ENCODE data around the gene CCDC150. TPM values are rescaled to one million over a fixed set of nuclear protein-coding genes. Genes with fewer than 3 reads are reported as not detected.
"Not testable (repeated sequence)": the region's sequence is repeated elsewhere in the genome, so short reads cannot be mapped to it uniquely, and the experiment has no call there.

Gene CCDC150
- total and polyA plus RNA-seq, 7 experiments from 2014 or later, result 0.13 to 11.2 (median 1.1) TPM; not detected in 1

GRCh38 chr2:196729418-196729817, 89.9 kb downstream of the CCDC150 start:
- Mint-ChIP-seq H3K36me3 (peaks cover 0 to 27% (median 0%) of the 10 kb centered on the region in 5 donors), H3K4me1 (peaks cover 0 to 6% (median 0%) of the 10 kb centered on the region in 7 donors)
- POLR2A ChIA-PET, result no interaction called here

GRCh38 chr2:196736646-196737045, 97.1 kb downstream of the CCDC150 start:
- DNase-seq; H3K36me3 ChIP-seq (ENCODE audit: control insufficient read depth in 2 of 3, insufficient read depth in 3 of 3, low read length in 3 of 3); CTCF ChIA-PET; H3K9me3 ChIP-seq (ENCODE audit: control insufficient read depth in 2 of 3, low read length in 3 of 3); H3K27me3 Mint-ChIP-seq; H3K4me3 Mint-ChIP-seq; H3K27ac ChIP-seq (ENCODE audit: low read depth, low read length); H3K4me3 ChIP-seq (ENCODE audit: low read length); ATAC-seq; intact Hi-C loops (cut with micrococcal nuclease); H3K27me3 ChIP-seq (ENCODE audit: control insufficient read depth in 2 of 2, insufficient read depth in 2 of 2, low read length in 2 of 2); H3K4me1 ChIP-seq (ENCODE audit: control insufficient read depth in 2 of 2, insufficient read depth in 2 of 2, low read length in 2 of 2); H3K27ac Mint-ChIP-seq; H3K4me1 Mint-ChIP-seq; POLR2A ChIA-PET: not testable (repeated sequence)
- H3K9me3 Mint-ChIP-seq, result peaks cover 2 to 37% (median 8%) of the 10 kb centered on the region in 11 donors
- peaks cover 0 to 70% (median 8%) of the 10 kb centered on the region in 5 donors for H3K36me3 Mint-ChIP-seq

More at GRCh38 chr2:196729418-196729817, 89.9 kb downstream of the CCDC150 start:
- intact Hi-C loops (cut with micrococcal nuclease), result no loop called here
- Mint-ChIP-seq H3K9me3 (peaks cover 0 to 2% (median 0%) of the 10 kb centered on the region in 11 donors), H3K4me3 (no peak overlapping the region), H3K27ac (no peak overlapping the region), H3K27me3 (peaks cover 0 to 3% (median 0%) of the 10 kb centered on the region in 5 donors)
- no peaks in the 10 kb centered on the region for H3K9me3 ChIP-seq (ENCODE audit: control insufficient read depth in 2 of 3, low read length in 3 of 3)
- DNase-seq, result no peak
- CTCF ChIA-PET, result no interaction called here
- no peaks in the 10 kb centered on the region for H3K27me3 ChIP-seq (ENCODE audit: control insufficient read depth in 2 of 2, insufficient read depth in 2 of 2, low read length in 2 of 2)
- H3K4me3 ChIP-seq (ENCODE audit: low read length), result no peak overlapping the region
- H3K36me3 ChIP-seq (ENCODE audit: control insufficient read depth in 2 of 3, insufficient read depth in 3 of 3, low read length in 3 of 3), result no peaks in the 10 kb centered on the region
- H3K27ac ChIP-seq (ENCODE audit: low read depth, low read length), result no peak overlapping the region
- H3K4me1 ChIP-seq (ENCODE audit: control insufficient read depth in 2 of 2, insufficient read depth in 2 of 2, low read length in 2 of 2), result no peaks in the 10 kb centered on the region
- ATAC-seq, result no peak

GRCh38 chr2:196737046-196737445, 97.5 kb downstream of the CCDC150 start:
- Histone ChIP-seq H3K36me3 (ENCODE audit: control insufficient read depth in 2 of 3, insufficient read depth in 3 of 3, low read length in 3 of 3) (no peaks in the 10 kb centered on the region), H3K9me3 (ENCODE audit: control insufficient read depth in 2 of 3, low read length in 3 of 3) (no peaks in the 10 kb centered on the region), H3K4me3 (ENCODE audit: low read length) (no peak overlapping the region), H3K27me3 (ENCODE audit: control insufficient read depth in 2 of 2, insufficient read depth in 2 of 2, low read length in 2 of 2) (no peaks in the 10 kb centered on the region), H3K27ac (ENCODE audit: low read depth, low read length) (no peak overlapping the region), H3K4me1 (ENCODE audit: control insufficient read depth in 2 of 2, insufficient read depth in 2 of 2, low read length in 2 of 2) (no peaks in the 10 kb centered on the region)
- Mint-ChIP-seq H3K4me3 (no peak overlapping the region), H3K27me3 (peaks cover 0 to 4% (median 0%) of the 10 kb centered on the region in 5 donors), H3K27ac (no peak overlapping the region), H3K9me3 (peaks cover 2 to 37% (median 10%) of the 10 kb centered on the region in 11 donors), H3K36me3 (peaks cover 0 to 69% (median 8%) of the 10 kb centered on the region in 5 donors), H3K4me1 (no peaks in the 10 kb centered on the region)
- DNase-seq, result no peak
- intact Hi-C loops (cut with micrococcal nuclease), result no loop called here
- ChIA-PET POLR2A (no interaction called here), CTCF (no interaction called here)
- ATAC-seq, result no peak

- peaks cover 0 to 4% (median 0%) of the 10 kb centered on the region in 5 donors for H3K27me3 Mint-ChIP-seq
- Histone ChIP-seq H3K27ac (ENCODE audit: low read depth, low read length) (no peak overlapping the region), H3K4me3 (ENCODE audit: low read length) (no peak overlapping the region), H3K36me3 (ENCODE audit: control insufficient read depth in 2 of 3, insufficient read depth in 3 of 3, low read length in 3 of 3) (no peaks in the 10 kb centered on the region), H3K4me1 (ENCODE audit: control insufficient read depth in 2 of 2, insufficient read depth in 2 of 2, low read length in 2 of 2) (no peaks in the 10 kb centered on the region), H3K27me3 (ENCODE audit: control insufficient read depth in 2 of 2, insufficient read depth in 2 of 2, low read length in 2 of 2) (no peaks in the 10 kb centered on the region), H3K9me3 (ENCODE audit: control insufficient read depth in 2 of 3, low read length in 3 of 3) (no peaks in the 10 kb centered on the region)
- no peak for ATAC-seq
- no peaks in the 10 kb centered on the region for H3K4me1 Mint-ChIP-seq
- no peak overlapping the region for H3K4me3 Mint-ChIP-seq
- ChIA-PET CTCF (no interaction called here), POLR2A (no interaction called here)
- peaks cover 0 to 61% (median 8%) of the 10 kb centered on the region in 5 donors for H3K36me3 Mint-ChIP-seq
- no peak overlapping the region for H3K27ac Mint-ChIP-seq
- H3K9me3 Mint-ChIP-seq, result peaks cover 2 to 35% (median 10%) of the 10 kb centered on the region in 11 donors
- intact Hi-C loops (cut with micrococcal nuclease), result no loop called here
- no peak for DNase-seq
Observed at GRCh38 chr2:196739031-196739430, 99.5 kb downstream of the CCDC150 start.

DNA sequence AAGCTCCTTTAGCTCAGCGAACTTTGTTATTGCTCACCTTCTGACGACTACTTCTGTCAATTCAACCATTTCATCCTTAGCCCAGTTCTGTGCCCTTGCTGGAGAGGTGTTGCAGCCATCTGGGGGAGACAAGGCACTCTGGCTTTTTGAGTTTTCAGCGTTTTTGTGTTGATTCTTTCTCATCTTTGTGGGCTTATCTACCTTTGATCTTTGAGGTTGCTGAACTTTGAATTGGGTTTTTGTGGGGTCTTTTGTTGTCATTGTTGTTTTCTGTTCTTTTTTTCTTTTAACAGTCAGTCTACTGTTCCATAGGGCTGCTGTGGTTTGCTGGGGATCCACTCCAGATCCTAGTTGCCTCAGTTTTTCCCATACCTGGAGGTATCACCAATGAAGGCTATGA, 102.7 kb downstream of the CCDC150 start:
- Histone ChIP-seq H3K9me3 (ENCODE audit: control insufficient read depth in 2 of 3, low read length in 3 of 3) (no peaks in the 10 kb centered on the region), H3K27me3 (ENCODE audit: control insufficient read depth in 2 of 2, insufficient read depth in 2 of 2, low read length in 2 of 2) (no peaks in the 10 kb centered on the region), H3K27ac (ENCODE audit: low read depth, low read length) (no peak overlapping the region), H3K4me3 (ENCODE audit: low read length) (no peak overlapping the region), H3K4me1 (ENCODE audit: control insufficient read depth in 2 of 2, insufficient read depth in 2 of 2, low read length in 2 of 2) (no peaks in the 10 kb centered on the region), H3K36me3 (ENCODE audit: control insufficient read depth in 2 of 3, insufficient read depth in 3 of 3, low read length in 3 of 3) (no peaks in the 10 kb centered on the region)
- Mint-ChIP-seq H3K4me3 (no peak overlapping the region), H3K36me3 (peaks cover 0 to 37% (median 8%) of the 10 kb centered on the region in 5 donors), H3K27ac (no peak overlapping the region), H3K4me1 (no peaks in the 10 kb centered on the region), H3K27me3 (peaks cover 0 to 6% (median 4%) of the 10 kb centered on the region in 5 donors), H3K9me3 (peaks cover 0 to 20% (median 6%) of the 10 kb centered on the region in 11 donors)
- POLR2A ChIA-PET, result no interaction called here
- DNase-seq (no peak), ATAC-seq (no peak)
- CTCF ChIA-PET, result no interaction called here
- intact Hi-C loops (cut with micrococcal nuclease), result no loop called here

DNA sequence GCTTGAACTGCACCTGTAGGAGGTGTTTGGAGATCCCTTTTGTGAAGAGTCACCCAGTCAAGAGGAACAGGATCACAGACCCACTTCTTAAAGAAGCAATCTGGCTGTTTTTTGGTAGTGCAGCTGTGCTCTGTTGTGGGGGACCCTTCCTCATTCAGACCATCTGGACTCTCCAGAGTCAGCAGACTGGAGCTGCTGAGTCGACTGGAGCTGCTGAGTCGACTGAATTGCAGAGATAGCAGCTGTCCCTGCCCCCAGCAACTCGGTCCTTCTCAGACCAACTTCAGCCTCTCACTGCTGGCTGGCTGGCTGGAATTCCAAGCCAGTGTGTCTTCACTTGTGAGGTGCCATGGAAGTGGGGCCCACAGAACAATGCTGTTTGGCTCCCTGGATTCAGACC, 103.2 kb downstream of the CCDC150 start:
- H3K27me3 ChIP-seq (ENCODE audit: control insufficient read depth in 2 of 2, insufficient read depth in 2 of 2, low read length in 2 of 2), result no peaks in the 10 kb centered on the region
- no peaks in the 10 kb centered on the region for H3K9me3 ChIP-seq (ENCODE audit: control insufficient read depth in 2 of 3, low read length in 3 of 3)
- no peak overlapping the region for H3K27ac Mint-ChIP-seq
- H3K4me3 Mint-ChIP-seq, result no peak overlapping the region
- peaks cover 0 to 6% (median 4%) of the 10 kb centered on the region in 5 donors for H3K27me3 Mint-ChIP-seq
- ATAC-seq (no peak), DNase-seq (no peak)
- H3K27ac ChIP-seq (ENCODE audit: low read depth, low read length), result no peak overlapping the region
- H3K9me3 Mint-ChIP-seq, result peaks cover 0 to 20% (median 6%) of the 10 kb centered on the region in 11 donors
- intact Hi-C loops (cut with micrococcal nuclease), result no loop called here
- POLR2A ChIA-PET, result no interaction called here
- H3K4me1 ChIP-seq (ENCODE audit: control insufficient read depth in 2 of 2, insufficient read depth in 2 of 2, low read length in 2 of 2), result no peaks in the 10 kb centered on the region
- H3K36me3 ChIP-seq (ENCODE audit: control insufficient read depth in 2 of 3, insufficient read depth in 3 of 3, low read length in 3 of 3), result no peaks in the 10 kb centered on the region
- no peaks in the 10 kb centered on the region for H3K4me1 Mint-ChIP-seq
- H3K4me3 ChIP-seq (ENCODE audit: low read length), result no peak overlapping the region
- CTCF ChIA-PET, result no interaction called here
- peaks cover 0 to 37% (median 8%) of the 10 kb centered on the region in 5 donors for H3K36me3 Mint-ChIP-seq

GRCh38 chr2:196743165-196743564, 103.7 kb downstream of the CCDC150 start:
- ChIA-PET POLR2A (no interaction called here), CTCF (no interaction called here)
- intact Hi-C loops (cut with micrococcal nuclease), result no loop called here

More at GRCh38 chr2:196743165-196743564, 103.7 kb downstream of the CCDC150 start:
- DNase-seq, result no peak
- Mint-ChIP-seq H3K36me3 (peaks cover 0 to 32% (median 8%) of the 10 kb centered on the region in 5 donors), H3K27me3 (peaks cover 0 to 6% (median 4%) of the 10 kb centered on the region in 5 donors), H3K27ac (no peak overlapping the region), H3K4me3 (no peak overlapping the region), H3K4me1 (peaks cover 0 to 1% (median 0%) of the 10 kb centered on the region in 7 donors), H3K9me3 (peaks cover 0 to 20% (median 5%) of the 10 kb centered on the region in 11 donors)
- no peak for ATAC-seq
- no peak overlapping the region for H3K4me3 ChIP-seq (ENCODE audit: low read length)
- no peak overlapping the region for H3K27ac ChIP-seq (ENCODE audit: low read depth, low read length)
- no peaks in the 10 kb centered on the region for H3K27me3 ChIP-seq (ENCODE audit: control insufficient read depth in 2 of 2, insufficient read depth in 2 of 2, low read length in 2 of 2)
- no peaks in the 10 kb centered on the region for H3K36me3 ChIP-seq (ENCODE audit: control insufficient read depth in 2 of 3, insufficient read depth in 3 of 3, low read length in 3 of 3)
- no peaks in the 10 kb centered on the region for H3K9me3 ChIP-seq (ENCODE audit: control insufficient read depth in 2 of 3, low read length in 3 of 3)
- H3K4me1 ChIP-seq (ENCODE audit: control insufficient read depth in 2 of 2, insufficient read depth in 2 of 2, low read length in 2 of 2), result no peaks in the 10 kb centered on the region

Data from naive thymus-derived CD4-positive, alpha-beta T cell (primary cell).